Measurements from ENCODE around the gene POU2F1. TPM values are rescaled to one million over a fixed set of nuclear protein-coding genes. Genes with fewer than 3 reads are reported as not detected.

Gene POU2F1
- polyA plus RNA-seq, 1 donor from 2014 or later, result 10.9 TPM

DNA sequence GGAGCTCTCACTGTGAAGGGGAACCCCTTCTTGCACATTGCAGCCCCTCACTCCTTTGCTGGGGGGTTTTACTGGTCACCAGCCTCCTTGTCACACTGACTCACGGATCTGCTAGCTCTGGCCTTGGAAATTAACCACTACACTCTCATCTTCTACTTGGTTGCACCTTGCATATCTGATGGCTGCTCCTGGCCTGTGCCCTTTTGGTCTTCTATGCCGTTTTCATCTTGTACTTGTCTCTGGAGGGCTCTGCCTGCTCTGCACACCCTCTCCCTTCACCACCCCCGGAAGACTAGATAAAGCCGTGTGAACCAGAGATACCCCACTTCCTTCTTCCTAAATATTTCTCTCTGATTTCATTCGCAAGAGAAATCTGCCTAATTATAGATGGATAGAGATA, 253.1 kb downstream of the POU2F1 start:
- H3K4me3 ChIP-seq (ENCODE audit: low read length), result no peak overlapping the region
- no peaks in the 10 kb centered on the region for H3K79me2 ChIP-seq (replicated peaks; ENCODE audit: insufficient read depth, low read length)
- H3K27me3 ChIP-seq (ENCODE audit: insufficient read depth, low read depth, low read length), result no peaks in the 10 kb centered on the region
- no peaks in the 10 kb centered on the region for H3K9me3 ChIP-seq (ENCODE audit: low read length)
- no peak overlapping the region for H2AFZ ChIP-seq (ENCODE audit: low read depth, low read length)
- H3K9me2 ChIP-seq (ENCODE audit: insufficient read depth, low read length), result no peaks in the 10 kb centered on the region
- no peaks in the 10 kb centered on the region for H3F3A ChIP-seq (ENCODE audit: insufficient read depth, low read length, poor library complexity, severe bottlenecking)
- no peaks in the 10 kb centered on the region for H4K20me1 ChIP-seq (ENCODE audit: insufficient read depth)
- no peak overlapping the region for H3K27ac ChIP-seq (ENCODE audit: low read length)
- no peak overlapping the region for H3K4me2 ChIP-seq (ENCODE audit: low read length)
- no peak overlapping the region for H3K9ac ChIP-seq (ENCODE audit: low read length)
- TF ChIP-seq POLR2AphosphoS5 (IDR thresholded peaks at IDR 0.05) (no peak), SMC3 (conservative IDR thresholded peaks at IDR 0.05; ENCODE audit: poor library complexity) (no peak), RAD21 (conservative IDR thresholded peaks at IDR 0.05) (no peak), EP300 (conservative IDR thresholded peaks at IDR 0.05; ENCODE audit: poor library complexity, severe bottlenecking) (no peak), TAF1 (IDR thresholded peaks at IDR 0.05; ENCODE audit: low read depth) (no peak), EZH2 (IDR thresholded peaks at IDR 0.05; ENCODE audit: borderline replicate concordance, insufficient read depth, low read length, poor library complexity, severe bottlenecking) (no peak), MXI1 (conservative IDR thresholded peaks at IDR 0.05; ENCODE audit: poor library complexity, severe bottlenecking) (no peak)
- TF ChIP-seq, protein P1, sequence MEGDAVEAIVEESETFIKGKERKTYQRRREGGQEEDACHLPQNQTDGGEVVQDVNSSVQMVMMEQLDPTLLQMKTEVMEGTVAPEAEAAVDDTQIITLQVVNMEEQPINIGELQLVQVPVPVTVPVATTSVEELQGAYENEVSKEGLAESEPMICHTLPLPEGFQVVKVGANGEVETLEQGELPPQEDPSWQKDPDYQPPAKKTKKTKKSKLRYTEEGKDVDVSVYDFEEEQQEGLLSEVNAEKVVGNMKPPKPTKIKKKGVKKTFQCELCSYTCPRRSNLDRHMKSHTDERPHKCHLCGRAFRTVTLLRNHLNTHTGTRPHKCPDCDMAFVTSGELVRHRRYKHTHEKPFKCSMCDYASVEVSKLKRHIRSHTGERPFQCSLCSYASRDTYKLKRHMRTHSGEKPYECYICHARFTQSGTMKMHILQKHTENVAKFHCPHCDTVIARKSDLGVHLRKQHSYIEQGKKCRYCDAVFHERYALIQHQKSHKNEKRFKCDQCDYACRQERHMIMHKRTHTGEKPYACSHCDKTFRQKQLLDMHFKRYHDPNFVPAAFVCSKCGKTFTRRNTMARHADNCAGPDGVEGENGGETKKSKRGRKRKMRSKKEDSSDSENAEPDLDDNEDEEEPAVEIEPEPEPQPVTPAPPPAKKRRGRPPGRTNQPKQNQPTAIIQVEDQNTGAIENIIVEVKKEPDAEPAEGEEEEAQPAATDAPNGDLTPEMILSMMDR (IDR thresholded peaks at IDR 0.05; ENCODE audit: poor library complexity, severe bottlenecking), result no peak
- TF ChIP-seq, protein P2, sequence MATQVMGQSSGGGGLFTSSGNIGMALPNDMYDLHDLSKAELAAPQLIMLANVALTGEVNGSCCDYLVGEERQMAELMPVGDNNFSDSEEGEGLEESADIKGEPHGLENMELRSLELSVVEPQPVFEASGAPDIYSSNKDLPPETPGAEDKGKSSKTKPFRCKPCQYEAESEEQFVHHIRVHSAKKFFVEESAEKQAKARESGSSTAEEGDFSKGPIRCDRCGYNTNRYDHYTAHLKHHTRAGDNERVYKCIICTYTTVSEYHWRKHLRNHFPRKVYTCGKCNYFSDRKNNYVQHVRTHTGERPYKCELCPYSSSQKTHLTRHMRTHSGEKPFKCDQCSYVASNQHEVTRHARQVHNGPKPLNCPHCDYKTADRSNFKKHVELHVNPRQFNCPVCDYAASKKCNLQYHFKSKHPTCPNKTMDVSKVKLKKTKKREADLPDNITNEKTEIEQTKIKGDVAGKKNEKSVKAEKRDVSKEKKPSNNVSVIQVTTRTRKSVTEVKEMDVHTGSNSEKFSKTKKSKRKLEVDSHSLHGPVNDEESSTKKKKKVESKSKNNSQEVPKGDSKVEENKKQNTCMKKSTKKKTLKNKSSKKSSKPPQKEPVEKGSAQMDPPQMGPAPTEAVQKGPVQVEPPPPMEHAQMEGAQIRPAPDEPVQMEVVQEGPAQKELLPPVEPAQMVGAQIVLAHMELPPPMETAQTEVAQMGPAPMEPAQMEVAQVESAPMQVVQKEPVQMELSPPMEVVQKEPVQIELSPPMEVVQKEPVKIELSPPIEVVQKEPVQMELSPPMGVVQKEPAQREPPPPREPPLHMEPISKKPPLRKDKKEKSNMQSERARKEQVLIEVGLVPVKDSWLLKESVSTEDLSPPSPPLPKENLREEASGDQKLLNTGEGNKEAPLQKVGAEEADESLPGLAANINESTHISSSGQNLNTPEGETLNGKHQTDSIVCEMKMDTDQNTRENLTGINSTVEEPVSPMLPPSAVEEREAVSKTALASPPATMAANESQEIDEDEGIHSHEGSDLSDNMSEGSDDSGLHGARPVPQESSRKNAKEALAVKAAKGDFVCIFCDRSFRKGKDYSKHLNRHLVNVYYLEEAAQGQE (IDR thresholded peaks at IDR 0.05; ENCODE audit: borderline replicate concordance), result no peak
- H3K36me3 ChIP-seq (ENCODE audit: insufficient read depth, low read length), result no peaks in the 10 kb centered on the region

DNA sequence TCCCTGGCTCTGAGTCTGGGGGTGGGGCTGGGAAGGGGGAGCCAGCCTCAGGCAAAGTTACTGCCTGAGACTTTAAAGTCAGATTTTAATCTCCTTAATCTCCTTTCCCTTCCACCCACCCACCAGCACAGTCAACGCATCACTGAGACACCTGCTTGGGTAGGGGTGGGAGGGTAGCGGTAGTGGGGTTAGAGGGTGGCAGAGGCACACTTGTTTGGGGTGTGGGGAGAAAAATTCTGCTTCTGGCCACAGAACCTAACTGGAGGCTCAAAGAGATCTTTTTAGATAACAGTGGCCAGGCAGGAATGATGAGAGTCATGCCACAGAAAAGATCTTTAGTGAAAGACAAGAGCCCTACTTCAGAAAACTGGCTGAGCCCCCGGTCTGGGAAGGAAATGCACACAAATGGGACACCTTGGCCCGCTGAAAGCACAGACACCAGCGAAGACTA, 253.5 kb downstream of the POU2F1 start:
- Histone ChIP-seq H3K27me3 (ENCODE audit: insufficient read depth, low read depth, low read length) (no peaks in the 10 kb centered on the region), H3K9ac (ENCODE audit: low read length) (no peak overlapping the region), H3F3A (ENCODE audit: insufficient read depth, low read length, poor library complexity, severe bottlenecking) (no peaks in the 10 kb centered on the region), H3K9me3 (ENCODE audit: low read length) (no peaks in the 10 kb centered on the region), H4K20me1 (ENCODE audit: insufficient read depth) (no peaks in the 10 kb centered on the region), H3K4me2 (ENCODE audit: low read length) (no peak overlapping the region), H3K79me2 (replicated peaks; ENCODE audit: insufficient read depth, low read length) (no peaks in the 10 kb centered on the region), H3K36me3 (ENCODE audit: insufficient read depth, low read length) (no peaks in the 10 kb centered on the region), H3K27ac (ENCODE audit: low read length) (no peak overlapping the region), H3K9me2 (ENCODE audit: insufficient read depth, low read length) (no peaks in the 10 kb centered on the region), H2AFZ (ENCODE audit: low read depth, low read length) (no peak overlapping the region), H3K4me3 (ENCODE audit: low read length) (no peak overlapping the region)
- TF ChIP-seq RAD21 (conservative IDR thresholded peaks at IDR 0.05), result no peak
- TF ChIP-seq, protein P1 (IDR thresholded peaks at IDR 0.05; ENCODE audit: poor library complexity, severe bottlenecking), result no peak
- TF ChIP-seq EP300 (conservative IDR thresholded peaks at IDR 0.05; ENCODE audit: poor library complexity, severe bottlenecking), result no peak
- TF ChIP-seq POLR2AphosphoS5 (IDR thresholded peaks at IDR 0.05), result no peak
- no peak for TF ChIP-seq SMC3 (conservative IDR thresholded peaks at IDR 0.05; ENCODE audit: poor library complexity)
- TF ChIP-seq TAF1 (IDR thresholded peaks at IDR 0.05; ENCODE audit: low read depth), result no peak
- TF ChIP-seq MXI1 (conservative IDR thresholded peaks at IDR 0.05; ENCODE audit: poor library complexity, severe bottlenecking), result no peak
- TF ChIP-seq, protein P2 (IDR thresholded peaks at IDR 0.05; ENCODE audit: borderline replicate concordance), result no peak
- TF ChIP-seq EZH2 (IDR thresholded peaks at IDR 0.05; ENCODE audit: borderline replicate concordance, insufficient read depth, low read length, poor library complexity, severe bottlenecking), result no peak
